Mammary epithelial cell (primary cell): Measurements from ENCODE around the gene TMEM139.

Source experiments
- CTCF ChIP-seq, 2 donors: IDR thresholded peaks in 1 of 2; conservative IDR thresholded peaks in 1 of 2; 2 replicates each; pipeline ENCODE4 v1.5.1; 2011 to 2012; ENCODE audit warnings: inconsistent platforms in 2 of 2, low read length in 2 of 2, mild to moderate bottlenecking in 2 of 2, control low read depth in 1 of 2, low read depth in 1 of 2; ENCODE audit not compliant: insufficient read depth in 1 of 2; ENCODE audit errors: extremely low read depth in 1 of 2
- EZH2 ChIP-seq: IDR thresholded peaks from 2 replicates; pipeline ENCODE4 v1.6.1; 2012; ENCODE audit warnings: low read length, inconsistent platforms, borderline replicate concordance

GRCh38 chr7:143247372-143247771 is 37.4 kb upstream of the TMEM139 start:
- no peak for TF ChIP-seq CTCF (conservative IDR thresholded peaks at IDR 0.05 in 1 of 2, IDR thresholded peaks at IDR 0.05 in 1 of 2; ENCODE audit: extremely low read depth in 1 of 2, insufficient read depth in 1 of 2, low read depth in 1 of 2, low read length in 2 of 2)
- TF ChIP-seq EZH2 = no peak
